ENCODE data around the gene PDSS2.

DNA sequence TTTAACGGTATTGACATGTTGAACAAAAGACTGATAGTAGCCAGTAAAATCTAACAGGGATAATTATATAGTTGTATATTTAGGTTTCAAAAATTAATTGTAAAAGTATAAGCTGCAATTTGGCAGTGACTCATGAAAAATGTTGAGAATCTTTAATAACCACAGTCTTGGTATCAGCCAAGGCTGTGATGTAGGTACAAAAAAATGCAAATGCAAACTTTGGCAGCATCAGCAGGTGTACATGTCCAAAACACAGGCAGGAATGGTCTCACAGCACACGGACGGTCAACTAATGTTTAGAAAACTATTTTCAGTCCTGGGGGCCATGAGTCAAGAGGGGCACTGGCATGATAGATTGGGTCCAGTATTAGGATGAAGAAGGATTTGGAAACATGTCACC is 285.6 kb downstream of the PDSS2 start:
- TF ChIP-seq, protein P1, sequence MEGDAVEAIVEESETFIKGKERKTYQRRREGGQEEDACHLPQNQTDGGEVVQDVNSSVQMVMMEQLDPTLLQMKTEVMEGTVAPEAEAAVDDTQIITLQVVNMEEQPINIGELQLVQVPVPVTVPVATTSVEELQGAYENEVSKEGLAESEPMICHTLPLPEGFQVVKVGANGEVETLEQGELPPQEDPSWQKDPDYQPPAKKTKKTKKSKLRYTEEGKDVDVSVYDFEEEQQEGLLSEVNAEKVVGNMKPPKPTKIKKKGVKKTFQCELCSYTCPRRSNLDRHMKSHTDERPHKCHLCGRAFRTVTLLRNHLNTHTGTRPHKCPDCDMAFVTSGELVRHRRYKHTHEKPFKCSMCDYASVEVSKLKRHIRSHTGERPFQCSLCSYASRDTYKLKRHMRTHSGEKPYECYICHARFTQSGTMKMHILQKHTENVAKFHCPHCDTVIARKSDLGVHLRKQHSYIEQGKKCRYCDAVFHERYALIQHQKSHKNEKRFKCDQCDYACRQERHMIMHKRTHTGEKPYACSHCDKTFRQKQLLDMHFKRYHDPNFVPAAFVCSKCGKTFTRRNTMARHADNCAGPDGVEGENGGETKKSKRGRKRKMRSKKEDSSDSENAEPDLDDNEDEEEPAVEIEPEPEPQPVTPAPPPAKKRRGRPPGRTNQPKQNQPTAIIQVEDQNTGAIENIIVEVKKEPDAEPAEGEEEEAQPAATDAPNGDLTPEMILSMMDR (IDR thresholded peaks at IDR 0.05; ENCODE audit: insufficient read depth, low read length, poor library complexity, severe bottlenecking), result no peak
- no peak for TF ChIP-seq EZH2phosphoT487 (conservative IDR thresholded peaks at IDR 0.05; ENCODE audit: low read length)

Measured in SU-DHL-6 (cell line).